ENCODE data around the gene PTPRD. TPM values are rescaled to one million over a fixed set of nuclear protein-coding genes. Genes with fewer than 3 reads are reported as not detected.

PTPRD gene
- total and polyA plus RNA-seq, 2 experiments from 2014 or later: 11.5 to 58.0 TPM

DNA sequence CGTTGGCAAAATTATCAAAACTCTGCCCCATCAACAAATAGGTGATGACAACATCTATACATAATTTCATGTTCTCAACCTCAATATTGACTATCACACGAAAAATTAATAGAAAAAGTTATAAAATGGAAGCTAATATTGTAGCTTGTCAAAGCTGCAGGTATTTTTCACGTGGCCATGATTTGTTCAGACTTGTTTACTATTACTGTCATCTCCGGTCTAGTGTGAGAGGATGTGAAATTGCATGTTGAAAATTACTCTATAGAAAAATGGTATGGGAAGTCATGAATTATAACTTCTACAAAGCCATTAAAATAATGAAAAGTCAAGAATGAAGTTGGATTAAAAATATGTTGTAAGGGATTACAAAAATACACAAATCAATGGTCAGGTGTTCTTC, 385.8 kb downstream of the PTPRD start (continued):
- TF ChIP-seq, protein P1, sequence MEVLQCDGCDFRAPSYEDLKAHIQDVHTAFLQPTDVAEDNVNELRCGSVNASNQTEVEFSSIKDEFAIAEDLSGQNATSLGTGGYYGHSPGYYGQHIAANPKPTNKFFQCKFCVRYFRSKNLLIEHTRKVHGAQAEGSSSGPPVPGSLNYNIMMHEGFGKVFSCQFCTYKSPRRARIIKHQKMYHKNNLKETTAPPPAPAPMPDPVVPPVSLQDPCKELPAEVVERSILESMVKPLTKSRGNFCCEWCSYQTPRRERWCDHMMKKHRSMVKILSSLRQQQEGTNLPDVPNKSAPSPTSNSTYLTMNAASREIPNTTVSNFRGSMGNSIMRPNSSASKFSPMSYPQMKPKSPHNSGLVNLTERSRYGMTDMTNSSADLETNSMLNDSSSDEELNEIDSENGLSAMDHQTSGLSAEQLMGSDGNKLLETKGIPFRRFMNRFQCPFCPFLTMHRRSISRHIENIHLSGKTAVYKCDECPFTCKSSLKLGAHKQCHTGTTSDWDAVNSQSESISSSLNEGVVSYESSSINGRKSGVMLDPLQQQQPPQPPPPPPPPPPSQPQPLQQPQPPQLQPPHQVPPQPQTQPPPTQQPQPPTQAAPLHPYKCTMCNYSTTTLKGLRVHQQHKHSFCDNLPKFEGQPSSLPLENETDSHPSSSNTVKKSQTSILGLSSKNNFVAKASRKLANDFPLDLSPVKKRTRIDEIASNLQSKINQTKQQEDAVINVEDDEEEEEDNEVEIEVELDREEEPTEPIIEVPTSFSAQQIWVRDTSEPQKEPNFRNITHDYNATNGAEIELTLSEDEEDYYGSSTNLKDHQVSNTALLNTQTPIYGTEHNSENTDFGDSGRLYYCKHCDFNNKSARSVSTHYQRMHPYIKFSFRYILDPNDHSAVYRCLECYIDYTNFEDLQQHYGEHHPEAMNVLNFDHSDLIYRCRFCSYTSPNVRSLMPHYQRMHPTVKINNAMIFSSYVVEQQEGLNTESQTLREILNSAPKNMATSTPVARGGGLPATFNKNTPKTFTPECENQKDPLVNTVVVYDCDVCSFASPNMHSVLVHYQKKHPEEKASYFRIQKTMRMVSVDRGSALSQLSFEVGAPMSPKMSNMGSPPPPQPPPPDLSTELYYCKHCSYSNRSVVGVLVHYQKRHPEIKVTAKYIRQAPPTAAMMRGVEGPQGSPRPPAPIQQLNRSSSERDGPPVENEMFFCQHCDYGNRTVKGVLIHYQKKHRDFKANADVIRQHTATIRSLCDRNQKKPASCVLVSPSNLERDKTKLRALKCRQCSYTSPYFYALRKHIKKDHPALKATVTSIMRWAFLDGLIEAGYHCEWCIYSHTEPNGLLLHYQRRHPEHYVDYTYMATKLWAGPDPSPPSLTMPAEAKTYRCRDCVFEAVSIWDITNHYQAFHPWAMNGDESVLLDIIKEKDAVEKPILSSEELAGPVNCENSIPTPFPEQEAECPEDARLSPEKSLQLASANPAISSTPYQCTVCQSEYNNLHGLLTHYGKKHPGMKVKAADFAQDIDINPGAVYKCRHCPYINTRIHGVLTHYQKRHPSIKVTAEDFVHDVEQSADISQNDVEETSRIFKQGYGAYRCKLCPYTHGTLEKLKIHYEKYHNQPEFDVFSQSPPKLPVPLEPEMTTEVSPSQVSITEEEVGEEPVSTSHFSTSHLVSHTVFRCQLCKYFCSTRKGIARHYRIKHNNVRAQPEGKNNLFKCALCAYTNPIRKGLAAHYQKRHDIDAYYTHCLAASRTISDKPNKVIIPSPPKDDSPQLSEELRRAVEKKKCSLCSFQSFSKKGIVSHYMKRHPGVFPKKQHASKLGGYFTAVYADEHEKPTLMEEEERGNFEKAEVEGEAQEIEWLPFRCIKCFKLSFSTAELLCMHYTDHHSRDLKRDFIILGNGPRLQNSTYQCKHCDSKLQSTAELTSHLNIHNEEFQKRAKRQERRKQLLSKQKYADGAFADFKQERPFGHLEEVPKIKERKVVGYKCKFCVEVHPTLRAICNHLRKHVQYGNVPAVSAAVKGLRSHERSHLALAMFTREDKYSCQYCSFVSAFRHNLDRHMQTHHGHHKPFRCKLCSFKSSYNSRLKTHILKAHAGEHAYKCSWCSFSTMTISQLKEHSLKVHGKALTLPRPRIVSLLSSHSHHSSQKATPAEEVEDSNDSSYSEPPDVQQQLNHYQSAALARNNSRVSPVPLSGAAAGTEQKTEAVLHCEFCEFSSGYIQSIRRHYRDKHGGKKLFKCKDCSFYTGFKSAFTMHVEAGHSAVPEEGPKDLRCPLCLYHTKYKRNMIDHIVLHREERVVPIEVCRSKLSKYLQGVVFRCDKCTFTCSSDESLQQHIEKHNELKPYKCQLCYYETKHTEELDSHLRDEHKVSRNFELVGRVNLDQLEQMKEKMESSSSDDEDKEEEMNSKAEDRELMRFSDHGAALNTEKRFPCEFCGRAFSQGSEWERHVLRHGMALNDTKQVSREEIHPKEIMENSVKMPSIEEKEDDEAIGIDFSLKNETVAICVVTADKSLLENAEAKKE (CRISPR knock-in tag; IDR thresholded peaks at IDR 0.05): no peak
- TF ChIP-seq ZNF114 (CRISPR knock-in tag; IDR thresholded peaks at IDR 0.05) (no peak), POLR2AphosphoS5 (IDR thresholded peaks at IDR 0.05; ENCODE audit: low read depth) (no peak)

DNA sequence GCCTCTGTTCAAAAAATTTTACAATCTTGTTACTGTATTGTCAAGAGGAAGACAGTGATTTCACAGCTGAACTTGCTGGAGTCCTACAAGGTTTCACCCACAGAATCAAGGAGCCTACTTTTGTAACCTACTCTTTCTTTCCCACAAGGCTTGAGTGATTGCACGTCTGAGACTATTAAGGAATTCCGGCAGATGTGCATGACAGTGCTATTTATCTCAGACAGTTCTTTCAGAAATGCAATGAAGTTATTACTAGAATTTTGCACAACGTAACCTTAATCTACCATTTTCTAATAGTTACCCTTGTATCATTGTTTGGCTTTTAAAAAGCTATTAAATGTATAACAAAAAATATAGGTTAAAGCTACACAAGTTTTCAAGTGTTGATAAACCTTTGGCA, 400.1 kb downstream of the PTPRD start:
- H3K4me3 ChIP-seq: no peak overlapping the region
- Mint-ChIP-seq H3K27ac (no peak overlapping the region), H3K9me3 (no peaks in the 10 kb centered on the region), H3K36me3 (ENCODE audit: low read depth) (no peaks in the 10 kb centered on the region), H3K4me3 (no peak overlapping the region), H3K4me1 (no peaks in the 10 kb centered on the region), H3K27me3 (ENCODE audit: insufficient read depth, low read depth, poor library complexity) (no peaks in the 10 kb centered on the region)
- no peaks in the 10 kb centered on the region for H4K20me1 ChIP-seq (replicated peaks; ENCODE audit: insufficient read depth)
- H3F3A ChIP-seq (replicated peaks; ENCODE audit: low read depth): no peaks in the 10 kb centered on the region
- H3K4me2 ChIP-seq: no peak overlapping the region
- no peaks in the 10 kb centered on the region for H3K9me2 ChIP-seq (ENCODE audit: insufficient read depth)
- no peaks in the 10 kb centered on the region for H3K79me2 ChIP-seq (replicated peaks; ENCODE audit: insufficient read depth)
- no peak for DNase-seq (ENCODE audit: low spot score)
- no peaks in the 10 kb centered on the region for H3K27me3 ChIP-seq (ENCODE audit: insufficient read depth)
- H2AFZ ChIP-seq: no peak overlapping the region
- no peaks in the 10 kb centered on the region for H3K4me1 ChIP-seq (ENCODE audit: insufficient read depth)
- H3K36me3 ChIP-seq (ENCODE audit: insufficient read depth): no peaks in the 10 kb centered on the region
- ATAC-seq: no peak
- no peak overlapping the region for H3K27ac ChIP-seq (ENCODE audit: low read depth)
- no peak for TF ChIP-seq CREB1 (CRISPR knock-in tag; IDR thresholded peaks at IDR 0.05; ENCODE audit: low read depth)
- TF ChIP-seq POLR2AphosphoS5 (IDR thresholded peaks at IDR 0.05; ENCODE audit: low read depth): no peak
- TF ChIP-seq, protein P2, sequence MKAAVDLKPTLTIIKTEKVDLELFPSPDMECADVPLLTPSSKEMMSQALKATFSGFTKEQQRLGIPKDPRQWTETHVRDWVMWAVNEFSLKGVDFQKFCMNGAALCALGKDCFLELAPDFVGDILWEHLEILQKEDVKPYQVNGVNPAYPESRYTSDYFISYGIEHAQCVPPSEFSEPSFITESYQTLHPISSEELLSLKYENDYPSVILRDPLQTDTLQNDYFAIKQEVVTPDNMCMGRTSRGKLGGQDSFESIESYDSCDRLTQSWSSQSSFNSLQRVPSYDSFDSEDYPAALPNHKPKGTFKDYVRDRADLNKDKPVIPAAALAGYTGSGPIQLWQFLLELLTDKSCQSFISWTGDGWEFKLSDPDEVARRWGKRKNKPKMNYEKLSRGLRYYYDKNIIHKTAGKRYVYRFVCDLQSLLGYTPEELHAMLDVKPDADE (IDR thresholded peaks at IDR 0.05): no peak
- TF ChIP-seq EZH2phosphoT487 (IDR thresholded peaks at IDR 0.05; ENCODE audit: unreplicated experiment): no peak
- no peak for TF ChIP-seq NANOG (IDR thresholded peaks at IDR 0.05; ENCODE audit: borderline replicate concordance)
- no peak for TF ChIP-seq EZH2 (IDR thresholded peaks at IDR 0.05; ENCODE audit: low read depth, unreplicated experiment)
- no peak for TF ChIP-seq STAT1 (IDR thresholded peaks at IDR 0.05; ENCODE audit: unreplicated experiment)
- TF ChIP-seq JUNB (IDR thresholded peaks at IDR 0.05; ENCODE audit: unreplicated experiment): no peak
- TF ChIP-seq, protein P3, sequence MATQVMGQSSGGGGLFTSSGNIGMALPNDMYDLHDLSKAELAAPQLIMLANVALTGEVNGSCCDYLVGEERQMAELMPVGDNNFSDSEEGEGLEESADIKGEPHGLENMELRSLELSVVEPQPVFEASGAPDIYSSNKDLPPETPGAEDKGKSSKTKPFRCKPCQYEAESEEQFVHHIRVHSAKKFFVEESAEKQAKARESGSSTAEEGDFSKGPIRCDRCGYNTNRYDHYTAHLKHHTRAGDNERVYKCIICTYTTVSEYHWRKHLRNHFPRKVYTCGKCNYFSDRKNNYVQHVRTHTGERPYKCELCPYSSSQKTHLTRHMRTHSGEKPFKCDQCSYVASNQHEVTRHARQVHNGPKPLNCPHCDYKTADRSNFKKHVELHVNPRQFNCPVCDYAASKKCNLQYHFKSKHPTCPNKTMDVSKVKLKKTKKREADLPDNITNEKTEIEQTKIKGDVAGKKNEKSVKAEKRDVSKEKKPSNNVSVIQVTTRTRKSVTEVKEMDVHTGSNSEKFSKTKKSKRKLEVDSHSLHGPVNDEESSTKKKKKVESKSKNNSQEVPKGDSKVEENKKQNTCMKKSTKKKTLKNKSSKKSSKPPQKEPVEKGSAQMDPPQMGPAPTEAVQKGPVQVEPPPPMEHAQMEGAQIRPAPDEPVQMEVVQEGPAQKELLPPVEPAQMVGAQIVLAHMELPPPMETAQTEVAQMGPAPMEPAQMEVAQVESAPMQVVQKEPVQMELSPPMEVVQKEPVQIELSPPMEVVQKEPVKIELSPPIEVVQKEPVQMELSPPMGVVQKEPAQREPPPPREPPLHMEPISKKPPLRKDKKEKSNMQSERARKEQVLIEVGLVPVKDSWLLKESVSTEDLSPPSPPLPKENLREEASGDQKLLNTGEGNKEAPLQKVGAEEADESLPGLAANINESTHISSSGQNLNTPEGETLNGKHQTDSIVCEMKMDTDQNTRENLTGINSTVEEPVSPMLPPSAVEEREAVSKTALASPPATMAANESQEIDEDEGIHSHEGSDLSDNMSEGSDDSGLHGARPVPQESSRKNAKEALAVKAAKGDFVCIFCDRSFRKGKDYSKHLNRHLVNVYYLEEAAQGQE (IDR thresholded peaks at IDR 0.05; ENCODE audit: unreplicated experiment): no peak
- TF ChIP-seq, protein P4, sequence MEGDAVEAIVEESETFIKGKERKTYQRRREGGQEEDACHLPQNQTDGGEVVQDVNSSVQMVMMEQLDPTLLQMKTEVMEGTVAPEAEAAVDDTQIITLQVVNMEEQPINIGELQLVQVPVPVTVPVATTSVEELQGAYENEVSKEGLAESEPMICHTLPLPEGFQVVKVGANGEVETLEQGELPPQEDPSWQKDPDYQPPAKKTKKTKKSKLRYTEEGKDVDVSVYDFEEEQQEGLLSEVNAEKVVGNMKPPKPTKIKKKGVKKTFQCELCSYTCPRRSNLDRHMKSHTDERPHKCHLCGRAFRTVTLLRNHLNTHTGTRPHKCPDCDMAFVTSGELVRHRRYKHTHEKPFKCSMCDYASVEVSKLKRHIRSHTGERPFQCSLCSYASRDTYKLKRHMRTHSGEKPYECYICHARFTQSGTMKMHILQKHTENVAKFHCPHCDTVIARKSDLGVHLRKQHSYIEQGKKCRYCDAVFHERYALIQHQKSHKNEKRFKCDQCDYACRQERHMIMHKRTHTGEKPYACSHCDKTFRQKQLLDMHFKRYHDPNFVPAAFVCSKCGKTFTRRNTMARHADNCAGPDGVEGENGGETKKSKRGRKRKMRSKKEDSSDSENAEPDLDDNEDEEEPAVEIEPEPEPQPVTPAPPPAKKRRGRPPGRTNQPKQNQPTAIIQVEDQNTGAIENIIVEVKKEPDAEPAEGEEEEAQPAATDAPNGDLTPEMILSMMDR (conservative IDR thresholded peaks at IDR 0.05; ENCODE audit: low read depth in 2 of 2): no peak
